Panc1 (cell line): ENCODE data around the gene STAMBP. TPM values are rescaled to one million over a fixed set of nuclear protein-coding genes. Genes with fewer than 3 reads are reported as not detected.
A peak's percentile ranks its signal among the peaks of the same experiment; 100 is the strongest.

Source experiments
- ATAC-seq: fragments of 200-7000 bp; cut with Tn5 transposase; 2 replicates; pipeline ENCODE4 v1.9.1; 2020; ENCODE audit warnings: mild to moderate bottlenecking, moderate library complexity
- Bru-seq: library from RNA; stranded (reverse); fragments of 400-500 nt; gene quantifications from one replicate; lab custom pipeline; 2021; lab: Mats Ljungman, UMichigan
- BruChase-seq, 2 experiments: library from RNA; stranded (reverse); fragments of 400-500 nt; gene quantifications; one replicate each; lab custom pipeline; 2021; lab: Mats Ljungman, UMichigan
- BruUV-seq: library from RNA; stranded (reverse); fragments of 400-500 nt; replicated peaks from 2 replicates; lab custom pipeline; 2021; lab: Mats Ljungman, UMichigan
- CTCF ChIA-PET: fragments of 300-600 bp; sonication (Branson Sonifier 250); formaldehyde crosslinking; loops from one replicate; lab custom pipeline; 2022; ENCODE audit warnings: antibody characterized with exemption; lab: Charles Lee
- POLR2A ChIA-PET: fragments of 300-600 bp; sonication (Branson Sonifier 250); formaldehyde crosslinking; loops from one replicate; lab custom pipeline; 2022; ENCODE audit warnings: antibody characterized with exemption; lab: Charles Lee
- DNase-seq: peaks from one replicate; pipeline ENCODE4 v3.0.0-alpha.2; 2010; ENCODE audit warnings: low read depth, low spot score
- H3K27ac ChIP-seq: 2 replicates; pipeline ENCODE4 v1.5.1; 2011; ENCODE audit warnings: mild to moderate bottlenecking, low read length, inconsistent platforms
- H3K27me3 ChIP-seq: fragments of 200-500 bp; sonication (Bioruptor generic); 2 replicates; pipeline ENCODE4 v1.6.0; 2014; ENCODE audit warnings: low read length, inconsistent platforms; ENCODE audit not compliant: control insufficient read depth, insufficient read depth
- H3K36me3 ChIP-seq: fragments of 200-500 bp; sonication (Bioruptor generic); 2 replicates; pipeline ENCODE4 v1.5.1; 2014; ENCODE audit warnings: inconsistent platforms, mild to moderate bottlenecking, low read length, moderate library complexity; ENCODE audit not compliant: control insufficient read depth, insufficient read depth
- H3K4me1 ChIP-seq: 2 replicates; pipeline ENCODE4 v1.5.1; 2011; ENCODE audit warnings: inconsistent platforms, mild to moderate bottlenecking, low read length, moderate library complexity; ENCODE audit not compliant: control insufficient read depth, insufficient read depth
- H3K4me3 ChIP-seq, 2 experiments: 2 replicates each; pipeline ENCODE4 v1.5.1; 2011 to 2012; ENCODE audit warnings: low read depth in 2 of 2, low read length in 2 of 2, mild to moderate bottlenecking in 2 of 2, inconsistent platforms in 1 of 2, moderate library complexity in 1 of 2
- H3K9me3 ChIP-seq: fragments of 200-500 bp; sonication (Bioruptor generic); 2 replicates; pipeline ENCODE4 v1.5.1; 2014; ENCODE audit warnings: low read depth, mild to moderate bottlenecking, inconsistent platforms, low read length, moderate library complexity; ENCODE audit not compliant: control insufficient read depth, insufficient read depth
- POLR2AphosphoS5 ChIP-seq: IDR thresholded peaks from 2 replicates; pipeline ENCODE4 v1.6.1; 2012; ENCODE audit warnings: mild to moderate bottlenecking, low read depth, low read length, moderate library complexity
- SIN3A ChIP-seq: IDR thresholded peaks from 2 replicates; pipeline ENCODE4 v1.6.1; 2012; ENCODE audit warnings: low read depth, mild to moderate bottlenecking, low read length, moderate library complexity, borderline replicate concordance; ENCODE audit not compliant: insufficient read depth
- TCF7L2 ChIP-seq: IDR thresholded peaks from 2 replicates; pipeline ENCODE4 v1.6.1; 2011; ENCODE audit warnings: mild to moderate bottlenecking, low read depth, low read length, inconsistent platforms
- in situ Hi-C: cut with HindIII; loops from 2 replicates; pipeline ENCODE4 v1.10.0; 2016; ENCODE audit warnings: low sequenced_read_pairs, low pct_unique_long_range_greater_than_20kb
- intact Hi-C: fragments of 100-400 bp; cut with micrococcal nuclease; formaldehyde crosslinking; loops from one replicate; pipeline ENCODE4 v1.10.0; 2022; ENCODE audit not compliant: unreplicated experiment
- long read RNA-seq: library from polyadenylated mRNA; unstranded; transcript quantifications from one replicate; pipeline ENCODE4 v2.0.0, GENCODE V29; 2021; ENCODE audit not compliant: unreplicated experiment
- polyA plus RNA-seq: library from polyadenylated mRNA; unstranded; fragments of >200 nt; gene quantifications from one replicate; pipeline ENCODE4 v1.2.1, GENCODE V29; 2012; ENCODE audit warnings: missing spikeins; ENCODE audit not compliant: insufficient read length
- total RNA-seq: library from RNA; stranded (reverse); gene quantifications from one replicate; pipeline ENCODE4 v1.2.1, GENCODE V29; 2021; ENCODE audit not compliant: unreplicated experiment
- TF ChIP-seq, protein P1 (sequence below): fragments of 450-650 bp; IDR thresholded peaks from 2 replicates; pipeline ENCODE4 v1.5.1; 2017; ENCODE audit warnings: mild to moderate bottlenecking
- TF ChIP-seq, protein P2 (sequence below), 2 experiments: IDR thresholded peaks; 2 replicates each; pipeline ENCODE4 v1.6.1; 2011 to 2012; ENCODE audit warnings: low read depth in 2 of 2, control low read depth in 1 of 2, low read length in 1 of 2, mild to moderate bottlenecking in 1 of 2, moderate library complexity in 1 of 2; ENCODE audit not compliant: insufficient read depth in 1 of 2

The STAMBP gene
- total RNA-seq (49.0 TPM), Bru-seq, nascent RNA (percentile 76 among the genes with signal in this experiment), BruChase-seq, experiment 1, labeled RNA remaining after a 2-hour chase (percentile 82 among the genes with signal in this experiment), BruChase-seq, experiment 2, labeled RNA remaining after a 6-hour chase (percentile 86 among the genes with signal in this experiment)
- 33.5 TPM for polyA plus RNA-seq
- long read RNA-seq, full-length matches to known transcripts: 42 of 83 reads
- long read RNA-seq, partial matches to known transcripts: 15 of 83 reads
- long read RNA-seq, other reads (novel, unspliced or antisense): 26 of 83 reads

GRCh38 chr2:73828818-73829570 lies at the start of gene STAMBP:
Gene STAMBP (plus strand): TSS chr2:73828961. CDS start chr2:73830857, 1,896 bp downstream.
- intact Hi-C loops (no loop called here), in situ Hi-C loops (no loop called here)
- CTCF ChIA-PET: interaction anchor here (0.6 to 2.6 kb wide), 5 partner anchors 17 to 350 kb away, joined by 3 to 14 read pairs (median 5); no protein-coding TSS in a partner anchor
- POLR2A ChIA-PET: interaction anchor here (0.5 to 0.6 kb wide), 2 partner anchors 254 to 353 kb away, joined by 3 read pairs; no protein-coding TSS in a partner anchor
- ATAC-seq (peak; percentile 98), DNase-seq (peak; percentile 91)
- BruUV-seq: TSS peak; percentile 83
- Histone ChIP-seq H3K27ac (peak within 1 kb of the TSS; percentile 90), H3K4me3 (peak within 1 kb of the TSS; percentile 72 to 85), H3K4me1 (peaks cover 14% of the 10 kb centered on the region), H3K27me3 (no peaks in the 10 kb centered on the region), H3K36me3 (peaks cover 7% of the 10 kb centered on the region; the same call in 1 of the 2 replicates), H3K9me3 (no peaks in the 10 kb centered on the region)
- TF ChIP-seq TCF7L2 (no peak), SIN3A (peak; percentile 92; the same call in 1 of the 2 replicates), POLR2AphosphoS5 (peak; percentile 78)
- TF ChIP-seq, protein P1, sequence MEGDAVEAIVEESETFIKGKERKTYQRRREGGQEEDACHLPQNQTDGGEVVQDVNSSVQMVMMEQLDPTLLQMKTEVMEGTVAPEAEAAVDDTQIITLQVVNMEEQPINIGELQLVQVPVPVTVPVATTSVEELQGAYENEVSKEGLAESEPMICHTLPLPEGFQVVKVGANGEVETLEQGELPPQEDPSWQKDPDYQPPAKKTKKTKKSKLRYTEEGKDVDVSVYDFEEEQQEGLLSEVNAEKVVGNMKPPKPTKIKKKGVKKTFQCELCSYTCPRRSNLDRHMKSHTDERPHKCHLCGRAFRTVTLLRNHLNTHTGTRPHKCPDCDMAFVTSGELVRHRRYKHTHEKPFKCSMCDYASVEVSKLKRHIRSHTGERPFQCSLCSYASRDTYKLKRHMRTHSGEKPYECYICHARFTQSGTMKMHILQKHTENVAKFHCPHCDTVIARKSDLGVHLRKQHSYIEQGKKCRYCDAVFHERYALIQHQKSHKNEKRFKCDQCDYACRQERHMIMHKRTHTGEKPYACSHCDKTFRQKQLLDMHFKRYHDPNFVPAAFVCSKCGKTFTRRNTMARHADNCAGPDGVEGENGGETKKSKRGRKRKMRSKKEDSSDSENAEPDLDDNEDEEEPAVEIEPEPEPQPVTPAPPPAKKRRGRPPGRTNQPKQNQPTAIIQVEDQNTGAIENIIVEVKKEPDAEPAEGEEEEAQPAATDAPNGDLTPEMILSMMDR: no peak
- TF ChIP-seq, protein P2, sequence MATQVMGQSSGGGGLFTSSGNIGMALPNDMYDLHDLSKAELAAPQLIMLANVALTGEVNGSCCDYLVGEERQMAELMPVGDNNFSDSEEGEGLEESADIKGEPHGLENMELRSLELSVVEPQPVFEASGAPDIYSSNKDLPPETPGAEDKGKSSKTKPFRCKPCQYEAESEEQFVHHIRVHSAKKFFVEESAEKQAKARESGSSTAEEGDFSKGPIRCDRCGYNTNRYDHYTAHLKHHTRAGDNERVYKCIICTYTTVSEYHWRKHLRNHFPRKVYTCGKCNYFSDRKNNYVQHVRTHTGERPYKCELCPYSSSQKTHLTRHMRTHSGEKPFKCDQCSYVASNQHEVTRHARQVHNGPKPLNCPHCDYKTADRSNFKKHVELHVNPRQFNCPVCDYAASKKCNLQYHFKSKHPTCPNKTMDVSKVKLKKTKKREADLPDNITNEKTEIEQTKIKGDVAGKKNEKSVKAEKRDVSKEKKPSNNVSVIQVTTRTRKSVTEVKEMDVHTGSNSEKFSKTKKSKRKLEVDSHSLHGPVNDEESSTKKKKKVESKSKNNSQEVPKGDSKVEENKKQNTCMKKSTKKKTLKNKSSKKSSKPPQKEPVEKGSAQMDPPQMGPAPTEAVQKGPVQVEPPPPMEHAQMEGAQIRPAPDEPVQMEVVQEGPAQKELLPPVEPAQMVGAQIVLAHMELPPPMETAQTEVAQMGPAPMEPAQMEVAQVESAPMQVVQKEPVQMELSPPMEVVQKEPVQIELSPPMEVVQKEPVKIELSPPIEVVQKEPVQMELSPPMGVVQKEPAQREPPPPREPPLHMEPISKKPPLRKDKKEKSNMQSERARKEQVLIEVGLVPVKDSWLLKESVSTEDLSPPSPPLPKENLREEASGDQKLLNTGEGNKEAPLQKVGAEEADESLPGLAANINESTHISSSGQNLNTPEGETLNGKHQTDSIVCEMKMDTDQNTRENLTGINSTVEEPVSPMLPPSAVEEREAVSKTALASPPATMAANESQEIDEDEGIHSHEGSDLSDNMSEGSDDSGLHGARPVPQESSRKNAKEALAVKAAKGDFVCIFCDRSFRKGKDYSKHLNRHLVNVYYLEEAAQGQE (IDR thresholded peaks at IDR 0.05; ENCODE audit: insufficient read depth in 1 of 2, low read depth in 2 of 2, low read length in 1 of 2): no peak

- no peak for TF ChIP-seq TCF7L2
- TF ChIP-seq, protein P2 (IDR thresholded peaks at IDR 0.05; ENCODE audit: insufficient read depth in 1 of 2, low read depth in 2 of 2, low read length in 1 of 2): no peak
- TF ChIP-seq SIN3A: 0 out of 2 replicates have a peak, but pooled peaks have one; percentile 82
- peak; percentile 90 for TF ChIP-seq POLR2AphosphoS5
- TF ChIP-seq, protein P1: peak; percentile 97
- POLR2A ChIA-PET: no interaction called here
- Histone ChIP-seq H3K4me3 (peak within 1 kb of the TSS; percentile 91), H3K4me1 (peaks cover 11% of the 10 kb centered on the region), H3K27ac (peak within 1 kb of the TSS; percentile 88), H3K36me3 (peaks cover 21% of the 10 kb centered on the region), H3K9me3 (no peaks in the 10 kb centered on the region), H3K27me3 (no peaks in the 10 kb centered on the region)
- in situ Hi-C loops: no loop called here
- intact Hi-C loops: no loop called here
- no TSS peak for BruUV-seq
- peak; percentile 99 for ATAC-seq
- DNase-seq: peak; percentile 92
- CTCF ChIA-PET: interaction anchor here (0.5 kb wide), 1 partner anchor 188 kb away, joined by 9 read pairs; no protein-coding TSS in a partner anchor
Measured at GRCh38 chr2:73779467-73780236, 49.1 kb upstream of the STAMBP start, which contains the start of gene DUSP11. Gene DUSP11 (minus strand): TSS chr2:73780103. CDS start chr2:73779974, 129 bp downstream.
